ENCODE data around the gene FOXF1.

FOXF1 gene

DNA sequence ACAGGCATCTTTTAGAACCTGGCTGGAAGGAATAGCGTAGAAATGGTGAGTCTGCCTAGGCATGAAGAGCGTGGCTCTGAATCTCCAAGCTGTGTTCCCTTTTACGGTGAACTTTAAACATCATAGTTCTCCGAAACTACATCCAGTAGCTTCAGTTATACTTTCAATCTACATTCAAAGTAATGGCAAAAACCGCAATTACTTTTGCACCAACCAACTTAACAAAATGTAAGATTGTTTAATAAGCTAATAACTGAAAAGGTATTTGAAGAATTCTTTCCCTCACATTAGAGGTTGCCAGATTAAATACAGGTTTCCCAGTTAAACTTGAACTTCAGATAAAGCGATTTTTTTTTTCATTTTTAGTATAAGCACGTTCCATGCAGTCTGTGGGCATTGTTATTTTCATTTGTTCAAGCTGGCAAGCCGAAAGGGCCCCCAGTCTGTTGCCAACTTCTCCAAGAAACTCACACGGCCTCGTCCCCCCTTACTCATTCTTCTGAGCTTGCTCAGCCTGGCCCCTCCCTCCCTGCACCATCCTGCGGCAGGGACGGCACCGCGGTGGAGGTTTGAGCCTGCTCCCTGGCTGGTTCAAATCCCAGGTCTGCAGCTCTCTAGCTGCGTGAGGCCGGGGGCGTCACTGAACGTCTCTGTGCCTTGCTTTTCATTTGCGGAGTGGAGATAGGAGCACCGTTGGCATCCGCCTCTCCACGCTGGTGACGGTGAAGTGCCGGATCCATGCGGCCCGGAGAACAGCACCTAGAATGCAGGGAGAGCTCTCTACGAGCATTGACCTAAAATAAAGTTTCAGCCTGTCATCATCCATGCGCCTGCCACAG is 48.2 kb downstream of the FOXF1 start:
- DNase-seq (ENCODE audit: low read depth), result no peak

DNA sequence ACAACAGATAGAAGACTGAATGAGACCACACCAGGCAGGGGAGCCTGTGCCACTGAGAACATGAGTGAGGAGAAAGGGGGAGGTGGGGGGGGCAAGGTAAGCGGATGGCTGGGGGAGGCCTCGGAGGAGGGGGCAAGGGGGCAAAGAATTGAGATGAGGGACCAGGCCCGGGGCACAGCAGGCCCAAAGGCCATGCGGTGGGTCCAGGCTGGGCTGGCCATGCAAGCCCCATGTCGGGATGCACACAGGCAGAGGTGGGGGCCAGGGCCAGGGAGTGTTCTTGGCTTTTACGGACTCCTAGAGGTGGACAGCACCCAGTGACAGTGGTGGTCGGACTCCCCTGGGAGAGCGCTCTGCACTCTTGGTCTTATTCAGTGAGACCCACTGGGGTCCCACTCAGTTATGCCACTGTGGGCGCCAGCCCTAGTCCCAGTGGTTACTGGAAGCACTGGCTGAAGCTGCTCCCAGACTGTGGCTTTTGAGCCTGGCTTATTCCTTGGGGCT is 49.5 kb downstream of the FOXF1 start:
- DNase-seq (ENCODE audit: low read depth), result no peak

DNA sequence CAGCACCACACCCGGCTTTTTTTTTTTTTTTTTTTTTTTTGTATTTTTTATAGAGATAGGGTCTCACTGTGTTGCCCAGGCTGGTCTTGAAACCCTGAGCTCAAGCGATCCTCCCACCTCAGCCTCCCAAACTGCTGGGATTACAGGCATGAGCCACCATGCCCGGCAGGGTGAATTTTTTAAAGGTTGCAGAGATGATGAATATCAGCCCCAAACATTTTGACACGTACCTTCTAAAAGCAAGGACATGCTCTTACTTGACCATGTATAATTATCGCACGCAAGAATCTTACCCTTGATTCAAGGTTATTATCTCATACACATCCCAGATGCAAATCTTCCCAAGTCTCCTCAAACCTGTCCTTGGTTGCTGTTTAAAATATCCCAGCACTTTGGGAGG is 52.0 kb downstream of the FOXF1 start:
- no peak for DNase-seq (ENCODE audit: low read depth)

DNA sequence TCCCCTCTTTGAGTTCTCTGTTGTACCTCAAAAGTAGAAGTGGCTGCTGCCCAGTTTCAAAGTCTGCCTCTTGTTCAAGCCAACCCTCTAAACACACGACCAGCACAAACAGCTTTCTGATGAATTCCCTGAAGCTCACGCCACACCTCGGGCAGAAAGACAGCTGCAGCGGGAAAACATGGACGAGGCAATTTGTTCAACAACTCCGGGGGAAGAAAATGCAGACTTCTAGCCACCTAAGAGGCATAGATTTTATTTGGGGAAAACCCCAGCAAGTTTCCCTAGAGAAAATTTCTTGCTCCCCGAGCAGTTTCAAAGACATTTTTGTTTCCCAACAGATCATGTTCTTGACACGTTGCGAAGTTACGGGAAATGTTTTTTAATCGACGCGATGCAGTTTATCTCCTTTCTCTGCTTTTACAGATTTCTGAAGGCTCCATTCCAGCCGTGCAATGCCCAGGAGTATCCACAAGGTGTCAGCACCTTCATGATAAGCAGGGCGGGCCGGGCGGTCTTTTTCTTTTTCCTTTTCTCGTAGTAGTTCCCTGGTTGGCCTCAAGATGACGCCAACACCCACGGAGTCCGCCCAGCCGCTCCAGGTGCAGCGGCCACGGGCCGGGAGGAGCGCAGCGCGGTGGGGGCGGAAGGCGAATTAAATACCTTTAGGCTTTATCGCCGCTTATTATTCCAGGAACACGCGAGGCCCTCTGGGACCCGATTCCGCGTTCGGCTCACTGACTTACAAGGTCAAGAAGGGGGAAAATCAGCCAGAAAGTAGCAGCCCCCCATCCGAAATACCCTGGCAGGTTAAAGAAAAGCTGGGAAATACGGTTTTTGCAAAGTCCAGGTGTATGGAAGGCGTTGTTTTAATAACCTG is 53.4 kb downstream of the FOXF1 start:
- DNase-seq (ENCODE audit: low read depth), result peak; percentile 72
